HCT116 (cell line): ENCODE measurements around the gene TIMM17A. TPM values are rescaled to one million over a fixed set of nuclear protein-coding genes. Genes with fewer than 3 reads are reported as not detected.

Experiments
- ATAC-seq: fragments of 200-7000 bp; cut with Tn5 transposase; 2 replicates; pipeline ENCODE4 v1.9.1; 2020; ENCODE audit warnings: mild to moderate bottlenecking, moderate library complexity
- BruUV-seq: library from RNA; stranded (reverse); fragments of 400-500 nt; replicated peaks from 2 replicates; lab custom pipeline; 2021; lab: Mats Ljungman, UMichigan
- CTCF ChIA-PET: fragments of 300-600 bp; sonication (Branson Sonifier 250); formaldehyde crosslinking; loops from one replicate; lab custom pipeline; 2021; ENCODE audit warnings: antibody characterized with exemption; lab: Charles Lee
- POLR2A ChIA-PET: fragments of 300-600, 350-600 bp; sonication (Branson Sonifier 250); formaldehyde crosslinking; loops from one replicate; lab custom pipeline; 2021; ENCODE audit warnings: antibody characterized with exemption; lab: Charles Lee
- RAD21 ChIA-PET, 2 experiments: fragments of 300-600 bp; sonication (Branson Sonifier 250); formaldehyde crosslinking; loops; one replicate each; lab custom pipeline; 2023; ENCODE audit warnings: low total read pairs in 2 of 2; ENCODE audit not compliant: uncharacterized antibody in 2 of 2, unreplicated experiment in 2 of 2, low non-redundant PET in 1 of 2; lab: Charles Lee
- DNase-seq: peaks from one replicate; pipeline ENCODE4 v3.0.0-alpha.2; 2010; ENCODE audit warnings: low read depth, low spot score
- H2AFZ ChIP-seq: fragments of 200-600 bp; shearing (Covaris generic), sonication (generic); 2 replicates; pipeline ENCODE4 v1.6.1; 2017; ENCODE audit warnings: low read depth, mixed run types, mixed read lengths, antibody characterized with exemption, low read length; ENCODE audit not compliant: poor library complexity, severe bottlenecking
- H3K27ac ChIP-seq: 2 replicates; pipeline ENCODE4 v1.5.1; 2012; ENCODE audit warnings: low read depth, low read length
- H3K27me3 ChIP-seq: fragments of 200-600 bp; sonication (generic); 2 replicates; pipeline ENCODE4 v1.6.1; 2016; ENCODE audit warnings: mixed run types, low read length, mixed read lengths; ENCODE audit not compliant: insufficient read depth
- H3K36me3 ChIP-seq, 2 experiments: fragments of 200-500 bp in 1 of 2; fragments of 200-600 bp in 1 of 2; sonication (Bioruptor generic) in 1 of 2; sonication (generic) in 1 of 2; 2 replicates each; pipeline versions ENCODE4 v1.5.1 to v1.6.1; 2014 to 2016; ENCODE audit warnings: low read length in 2 of 2, inconsistent platforms in 1 of 2, mixed read lengths in 1 of 2, mixed run types in 1 of 2; ENCODE audit not compliant: insufficient read depth in 2 of 2, control insufficient read depth in 1 of 2
- H3K4me1 ChIP-seq, 2 experiments: fragments of 200-600 bp in 1 of 2; sonication (generic) in 1 of 2; 2 replicates each; pipeline versions ENCODE4 v1.5.1 to v1.6.1; 2012 to 2017; ENCODE audit warnings: low read length in 2 of 2, inconsistent platforms in 1 of 2, mild to moderate bottlenecking in 1 of 2, mixed read lengths in 1 of 2, mixed run types in 1 of 2, moderate library complexity in 1 of 2; ENCODE audit not compliant: insufficient read depth in 2 of 2, control insufficient read depth in 1 of 2
- H3K4me2 ChIP-seq: fragments of 200-600 bp; sonication (generic); 2 replicates; pipeline ENCODE4 v1.6.1; 2017; ENCODE audit warnings: mixed run types, low read length, mixed read lengths
- H3K4me3 ChIP-seq, 2 experiments: fragments of 200-600 bp in 1 of 2; sonication (generic) in 1 of 2; replicated peaks in 1 of 2; 2 replicates each; pipeline ENCODE4 v1.5.1; 2011 to 2016; ENCODE audit warnings: low read length in 2 of 2, control low read depth in 1 of 2, low read depth in 1 of 2, mild to moderate bottlenecking in 1 of 2, mixed read lengths in 1 of 2, mixed run types in 1 of 2
- H3K79me2 ChIP-seq: fragments of 200-600 bp; sonication (generic); 2 replicates; pipeline ENCODE4 v1.6.1; 2017; ENCODE audit warnings: mild to moderate bottlenecking, mixed run types, low read length, moderate library complexity, mixed read lengths; ENCODE audit not compliant: insufficient read depth
- H3K9ac ChIP-seq: fragments of 200-600 bp; sonication (generic); 2 replicates; pipeline ENCODE4 v1.6.1; 2016; ENCODE audit warnings: low read length, mixed read lengths
- H3K9me2 ChIP-seq: fragments of 200-600 bp; sonication (generic), shearing (Covaris generic); 2 replicates; pipeline ENCODE4 v1.6.1; 2017; ENCODE audit warnings: mixed run types, mild to moderate bottlenecking, moderate library complexity; ENCODE audit not compliant: insufficient read depth
- H3K9me3 ChIP-seq, 2 experiments: fragments of 200-500 bp in 1 of 2; fragments of 200-600 bp in 1 of 2; sonication (Bioruptor generic) in 1 of 2; sonication (generic) in 1 of 2; 2 replicates each; pipeline ENCODE4 v1.6.1; 2014 to 2017; ENCODE audit warnings: low read length in 2 of 2, mixed read lengths in 2 of 2, inconsistent platforms in 1 of 2, low read depth in 1 of 2, mild to moderate bottlenecking in 1 of 2, mixed run types in 1 of 2, moderate library complexity in 1 of 2; ENCODE audit not compliant: control insufficient read depth in 1 of 2, insufficient read depth in 1 of 2
- H4K20me1 ChIP-seq: fragments of 200-600 bp; sonication (generic), shearing (Covaris generic); 2 replicates; pipeline ENCODE4 v1.6.1; 2017; ENCODE audit warnings: mixed run types, mild to moderate bottlenecking, moderate library complexity; ENCODE audit not compliant: insufficient read depth
- CBX3 ChIP-seq: IDR thresholded peaks from 2 replicates; pipeline ENCODE4 v1.6.1; 2012; ENCODE audit warnings: low read depth
- CEBPB ChIP-seq: IDR thresholded peaks from 2 replicates; pipeline ENCODE4 v1.6.1; 2012; ENCODE audit warnings: low read depth
- EGR1 ChIP-seq: IDR thresholded peaks from 2 replicates; pipeline ENCODE4 v1.6.1; 2012; ENCODE audit warnings: low read depth
- EZH2 ChIP-seq: fragments of 200-600 bp; sonication (generic); IDR thresholded peaks from 2 replicates; pipeline ENCODE4 v1.6.1; 2017; ENCODE audit warnings: antibody characterized with exemption, mixed run types
- JUND ChIP-seq: IDR thresholded peaks from 2 replicates; pipeline ENCODE4 v1.6.1; 2012
- POLR2A ChIP-seq: IDR thresholded peaks from 2 replicates; pipeline ENCODE4 v1.7.0; 2011; ENCODE audit warnings: borderline replicate concordance; ENCODE audit not compliant: insufficient read depth, insufficient read length; ENCODE audit errors: extremely low read depth
- ZFX ChIP-seq: fragments of 450-650 bp; IDR thresholded peaks from 2 replicates; pipeline ENCODE4 v1.6.1; 2017
- ZNF274 ChIP-seq: fragments of 200-500 bp; sonication (Bioruptor generic); IDR thresholded peaks from 2 replicates; pipeline ENCODE4 v1.6.1; 2014; ENCODE audit warnings: mild to moderate bottlenecking, low read depth, low read length, inconsistent platforms
- intact Hi-C: fragments of 100-400 bp; cut with micrococcal nuclease; formaldehyde crosslinking; loops from 2 replicates; pipeline ENCODE4 v1.10.0; 2022
- total RNA-seq: library from RNA; stranded (reverse); gene quantifications from one replicate; pipeline ENCODE4 v1.2.1, GENCODE V29; 2021; ENCODE audit not compliant: unreplicated experiment
- TF ChIP-seq, protein P1 (sequence below), 3 experiments: fragments of 200-600 bp in 1 of 3; sonication (generic) in 1 of 3; IDR thresholded peaks in 2 of 3; conservative IDR thresholded peaks in 1 of 3; 2 replicates each; pipeline ENCODE4 v1.5.1; 2012 to 2017; ENCODE audit warnings: low read depth in 2 of 3, low read length in 2 of 3, antibody characterized with exemption in 1 of 3, borderline replicate concordance in 1 of 3, control low read depth in 1 of 3, mild to moderate bottlenecking in 1 of 3, mixed read lengths in 1 of 3, mixed run types in 1 of 3, moderate library complexity in 1 of 3; ENCODE audit not compliant: insufficient read depth in 1 of 3
- TF ChIP-seq, protein P2 (sequence below): IDR thresholded peaks from 2 replicates; pipeline ENCODE4 v1.6.1; 2012; ENCODE audit warnings: low read depth
- TF ChIP-seq, protein P3 (sequence below): IDR thresholded peaks from 2 replicates; pipeline ENCODE4 v1.6.1; 2012
- TF ChIP-seq, protein P4 (sequence below): IDR thresholded peaks from 2 replicates; pipeline ENCODE4 v1.6.1; 2012

TIMM17A gene
- total RNA-seq, 1 experiment from 2014 or later = 100 TPM

DNA sequence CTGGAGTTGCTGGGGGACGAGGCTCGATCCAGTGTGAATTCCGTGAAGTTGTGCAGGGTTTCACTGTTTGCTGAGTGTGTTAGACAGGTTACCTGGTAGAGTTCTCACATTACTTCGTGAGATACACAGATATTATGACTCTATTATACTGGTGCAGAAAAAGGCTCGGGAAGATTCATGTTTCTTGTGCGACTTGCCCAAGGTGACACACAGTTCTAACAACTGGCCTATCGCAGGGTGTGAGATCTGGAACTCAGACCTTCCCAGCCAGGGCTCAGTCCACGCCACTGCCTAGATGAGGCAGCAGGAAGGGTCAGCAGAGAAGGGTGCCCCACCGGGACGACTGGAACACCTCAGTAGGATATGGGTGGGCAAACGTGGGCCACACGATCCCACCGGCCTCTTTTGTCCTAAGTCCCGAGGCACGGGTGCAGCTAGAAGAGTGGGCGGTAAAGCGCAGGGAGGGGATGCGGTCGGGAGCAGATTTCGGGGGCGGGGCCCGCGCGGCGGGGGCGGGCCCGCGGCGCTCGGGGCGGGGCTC is 26.8 kb downstream of the TIMM17A start:
- Histone ChIP-seq H3K27me3 (no peaks in the 10 kb centered on the region), H3K27ac (peak overlapping the region; percentile 90), H3K4me2 (peak overlapping the region; percentile 88), H2AFZ (peak overlapping the region; percentile 80), H3K36me3 (0 out of 4 replicates have a peak, but pooled peaks cover 0 to 3% of the 10 kb centered on the region in 2 experiments), H3K9ac (peak overlapping the region; percentile 92), H3K79me2 (peaks cover 41% of the 10 kb centered on the region), H3K9me3 (no peaks in the 10 kb centered on the region), H3K4me1 (peaks cover 5 to 23% of the 10 kb centered on the region in 2 experiments), H3K4me3 (peak overlapping the region; percentile 89 to 98), H3K9me2 (no peaks in the 10 kb centered on the region), H4K20me1 (no peaks in the 10 kb centered on the region)
- peak; percentile 82 for TF ChIP-seq EGR1
- no peak for TF ChIP-seq JUND
- ChIA-PET POLR2A (no interaction called here), CTCF (interaction anchor here (1.0 to 4.1 kb wide), 6 partner anchors 18 to 547 kb away, joined by 3 to 19 read pairs (median 4); partner anchors contain the start of gene ELF3), RAD21 (no interaction called here)
- ATAC-seq (peak; percentile 48), DNase-seq (no peak)
- no TSS peak for BruUV-seq
- intact Hi-C loops = no loop called here

DNA sequence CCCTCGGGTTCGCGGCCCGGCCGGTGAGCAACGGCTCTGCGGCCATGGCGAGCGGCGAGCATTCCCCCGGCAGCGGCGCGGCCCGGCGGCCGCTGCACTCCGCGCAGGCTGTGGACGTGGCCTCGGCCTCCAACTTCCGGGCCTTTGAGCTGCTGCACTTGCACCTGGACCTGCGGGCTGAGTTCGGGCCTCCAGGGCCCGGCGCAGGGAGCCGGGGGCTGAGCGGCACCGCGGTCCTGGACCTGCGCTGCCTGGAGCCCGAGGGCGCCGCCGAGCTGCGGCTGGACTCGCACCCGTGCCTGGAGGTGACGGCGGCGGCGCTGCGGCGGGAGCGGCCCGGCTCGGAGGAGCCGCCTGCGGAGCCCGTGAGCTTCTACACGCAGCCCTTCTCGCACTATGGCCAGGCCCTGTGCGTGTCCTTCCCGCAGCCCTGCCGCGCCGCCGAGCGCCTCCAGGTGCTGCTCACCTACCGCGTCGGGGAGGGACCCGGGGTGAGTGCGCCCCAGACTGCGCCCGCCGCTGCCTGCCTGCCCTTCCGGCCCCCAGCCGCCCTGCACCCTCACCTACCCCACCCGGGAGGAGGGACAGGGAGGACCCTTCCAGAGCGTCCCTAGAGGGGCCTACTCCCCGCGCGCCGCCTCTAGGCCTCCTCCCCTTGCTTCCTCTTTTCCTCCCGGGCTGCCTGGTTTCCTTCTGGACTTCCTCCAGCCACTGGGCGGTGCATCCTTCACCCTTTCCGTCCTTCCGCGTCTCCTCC is 27.5 kb downstream of the TIMM17A start, which contains the start of gene RNPEP:
TSS of gene RNPEP (plus strand) at position 26 of the 757 bp plus-strand sequence. CDS start at position 45, 19 bp downstream.
- ChIA-PET POLR2A (interaction anchor here (0.8 to 2.9 kb wide), 3 partner anchors 27 to 269 kb away, joined by 3 to 12 read pairs (median 3); partner anchors contain the start of gene ELF3), CTCF (interaction anchor here (0.9 to 4.1 kb wide), 6 partner anchors 17 to 136 kb away, joined by 3 to 19 read pairs (median 4); partner anchors contain the start of gene ELF3), RAD21 (no interaction called here)
- Histone ChIP-seq H3K9me3 (no peaks in the 10 kb centered on the region), H3K79me2 (peaks cover 42% of the 10 kb centered on the region), H3K4me2 (peak within 1 kb of the TSS; percentile 88), H3K27me3 (no peaks in the 10 kb centered on the region), H3K4me1 (peaks cover 5 to 23% of the 10 kb centered on the region in 2 experiments), H2AFZ (peak within 1 kb of the TSS; percentile 80), H3K9me2 (no peaks in the 10 kb centered on the region), H3K27ac (peak within 1 kb of the TSS; percentile 90), H3K36me3 (0 out of 4 replicates have a peak, but pooled peaks cover 0 to 3% of the 10 kb centered on the region in 2 experiments), H3K4me3 (peak within 1 kb of the TSS; percentile 89 to 98), H3K9ac (peak within 1 kb of the TSS; percentile 92), H4K20me1 (no peaks in the 10 kb centered on the region)
- BruUV-seq = no TSS peak
- intact Hi-C loops = no loop called here
- DNase-seq (peak; percentile 51), ATAC-seq (peak; percentile 81)
- TF ChIP-seq ZNF274 = no peak
- TF ChIP-seq, protein P1, sequence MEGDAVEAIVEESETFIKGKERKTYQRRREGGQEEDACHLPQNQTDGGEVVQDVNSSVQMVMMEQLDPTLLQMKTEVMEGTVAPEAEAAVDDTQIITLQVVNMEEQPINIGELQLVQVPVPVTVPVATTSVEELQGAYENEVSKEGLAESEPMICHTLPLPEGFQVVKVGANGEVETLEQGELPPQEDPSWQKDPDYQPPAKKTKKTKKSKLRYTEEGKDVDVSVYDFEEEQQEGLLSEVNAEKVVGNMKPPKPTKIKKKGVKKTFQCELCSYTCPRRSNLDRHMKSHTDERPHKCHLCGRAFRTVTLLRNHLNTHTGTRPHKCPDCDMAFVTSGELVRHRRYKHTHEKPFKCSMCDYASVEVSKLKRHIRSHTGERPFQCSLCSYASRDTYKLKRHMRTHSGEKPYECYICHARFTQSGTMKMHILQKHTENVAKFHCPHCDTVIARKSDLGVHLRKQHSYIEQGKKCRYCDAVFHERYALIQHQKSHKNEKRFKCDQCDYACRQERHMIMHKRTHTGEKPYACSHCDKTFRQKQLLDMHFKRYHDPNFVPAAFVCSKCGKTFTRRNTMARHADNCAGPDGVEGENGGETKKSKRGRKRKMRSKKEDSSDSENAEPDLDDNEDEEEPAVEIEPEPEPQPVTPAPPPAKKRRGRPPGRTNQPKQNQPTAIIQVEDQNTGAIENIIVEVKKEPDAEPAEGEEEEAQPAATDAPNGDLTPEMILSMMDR (IDR thresholded peaks at IDR 0.05 in 2 of 3, conservative IDR thresholded peaks at IDR 0.05 in 1 of 3; ENCODE audit: borderline replicate concordance in 1 of 3, insufficient read depth in 1 of 3, low read depth in 2 of 3, low read length in 2 of 3) = 0 out of 6 replicates have a peak, but pooled peaks of 1 of the 3 experiments have one; percentile 5
- TF ChIP-seq, protein P2, sequence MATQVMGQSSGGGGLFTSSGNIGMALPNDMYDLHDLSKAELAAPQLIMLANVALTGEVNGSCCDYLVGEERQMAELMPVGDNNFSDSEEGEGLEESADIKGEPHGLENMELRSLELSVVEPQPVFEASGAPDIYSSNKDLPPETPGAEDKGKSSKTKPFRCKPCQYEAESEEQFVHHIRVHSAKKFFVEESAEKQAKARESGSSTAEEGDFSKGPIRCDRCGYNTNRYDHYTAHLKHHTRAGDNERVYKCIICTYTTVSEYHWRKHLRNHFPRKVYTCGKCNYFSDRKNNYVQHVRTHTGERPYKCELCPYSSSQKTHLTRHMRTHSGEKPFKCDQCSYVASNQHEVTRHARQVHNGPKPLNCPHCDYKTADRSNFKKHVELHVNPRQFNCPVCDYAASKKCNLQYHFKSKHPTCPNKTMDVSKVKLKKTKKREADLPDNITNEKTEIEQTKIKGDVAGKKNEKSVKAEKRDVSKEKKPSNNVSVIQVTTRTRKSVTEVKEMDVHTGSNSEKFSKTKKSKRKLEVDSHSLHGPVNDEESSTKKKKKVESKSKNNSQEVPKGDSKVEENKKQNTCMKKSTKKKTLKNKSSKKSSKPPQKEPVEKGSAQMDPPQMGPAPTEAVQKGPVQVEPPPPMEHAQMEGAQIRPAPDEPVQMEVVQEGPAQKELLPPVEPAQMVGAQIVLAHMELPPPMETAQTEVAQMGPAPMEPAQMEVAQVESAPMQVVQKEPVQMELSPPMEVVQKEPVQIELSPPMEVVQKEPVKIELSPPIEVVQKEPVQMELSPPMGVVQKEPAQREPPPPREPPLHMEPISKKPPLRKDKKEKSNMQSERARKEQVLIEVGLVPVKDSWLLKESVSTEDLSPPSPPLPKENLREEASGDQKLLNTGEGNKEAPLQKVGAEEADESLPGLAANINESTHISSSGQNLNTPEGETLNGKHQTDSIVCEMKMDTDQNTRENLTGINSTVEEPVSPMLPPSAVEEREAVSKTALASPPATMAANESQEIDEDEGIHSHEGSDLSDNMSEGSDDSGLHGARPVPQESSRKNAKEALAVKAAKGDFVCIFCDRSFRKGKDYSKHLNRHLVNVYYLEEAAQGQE = no peak
- peak; percentile 40 for TF ChIP-seq POLR2A
- peak; percentile 37; the same call in 1 of the 2 replicates for TF ChIP-seq CBX3
- peak; percentile 97 for TF ChIP-seq ZFX
- TF ChIP-seq CEBPB = no peak
- TF ChIP-seq, protein P3, sequence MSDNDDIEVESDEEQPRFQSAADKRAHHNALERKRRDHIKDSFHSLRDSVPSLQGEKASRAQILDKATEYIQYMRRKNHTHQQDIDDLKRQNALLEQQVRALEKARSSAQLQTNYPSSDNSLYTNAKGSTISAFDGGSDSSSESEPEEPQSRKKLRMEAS = peak; percentile 51
- no peak for TF ChIP-seq EZH2
- TF ChIP-seq, protein P4, sequence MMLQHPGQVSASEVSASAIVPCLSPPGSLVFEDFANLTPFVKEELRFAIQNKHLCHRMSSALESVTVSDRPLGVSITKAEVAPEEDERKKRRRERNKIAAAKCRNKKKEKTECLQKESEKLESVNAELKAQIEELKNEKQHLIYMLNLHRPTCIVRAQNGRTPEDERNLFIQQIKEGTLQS = no peak
